GM12801 (cell line): ENCODE measurements around the gene MRPL23.

Experiments used
- CTCF ChIP-seq: IDR thresholded peaks from one replicate; pipeline ENCODE4 v1.5.1; 2011; ENCODE audit warnings: control low read depth; ENCODE audit not compliant: insufficient read length; ENCODE audit errors: extremely low read depth

MRPL23 gene

GRCh38 chr11:1946812-1947484 lies at the start of gene MRPL23:
MRPL23 (plus strand) TSS chr11:1947332; CDS start chr11:1947363, 31 bp downstream.
- TF ChIP-seq CTCF = no peak

GRCh38 chr11:1899090-1899489 lies 48.0 kb upstream of the MRPL23 start:
- no peak for TF ChIP-seq CTCF

GRCh38 chr11:1899686-1900085 lies 47.4 kb upstream of the MRPL23 start:
- no peak for TF ChIP-seq CTCF

GRCh38 chr11:1906181-1906580 lies 41.0 kb upstream of the MRPL23 start:
- no peak for TF ChIP-seq CTCF

- TF ChIP-seq CTCF = no peak
These were observed 40.3 kb upstream of the MRPL23 start for GRCh38 chr11:1906611-1907423.

GRCh38 chr11:1908618-1909017 lies 38.5 kb upstream of the MRPL23 start:
- no peak for TF ChIP-seq CTCF

- no peak for TF ChIP-seq CTCF
These were observed 37.6 kb upstream of the MRPL23 start for GRCh38 chr11:1909524-1909923.
